Upper lobe of left lung (tissue), 6 donors: ENCODE results near the gene TBP. TPM values are rescaled to one million over a fixed set of nuclear protein-coding genes. Genes with fewer than 3 reads are reported as not detected.
A peak's percentile ranks its signal among the peaks of the same experiment; 100 is the strongest.
"Not testable (repeated sequence)": the region's sequence is repeated elsewhere in the genome, so short reads cannot be mapped to it uniquely, and the experiment has no call there.

ENCODE experiments used
- ATAC-seq, 2 donors: fragments of 200-7000 bp; cut with Tn5 transposase; one replicate each; pipeline ENCODE4 v1.9.1; 2022; ENCODE audit warnings: mild to moderate bottlenecking in 2 of 2, moderate library complexity in 2 of 2; ENCODE audit not compliant: low FRiP score in 2 of 2
- DNase-seq, 2 donors: peaks; one replicate each; pipeline ENCODE4 v3.0.0-alpha.2; 2019 to 2020
- H3K27ac ChIP-seq, 4 donors: fragments of 200-600 bp; sonication (generic); one replicate each; pipeline ENCODE4 v1.5.1; 2016 to 2019
- H3K27me3 ChIP-seq, 4 donors: fragments of 200-600 bp; sonication (generic); one replicate each; pipeline ENCODE4 v1.5.1; 2017 to 2019
- H3K36me3 ChIP-seq, 4 donors: fragments of 200-600 bp; sonication (generic); one replicate each; pipeline ENCODE4 v1.5.1; 2016 to 2019
- H3K4me1 ChIP-seq, 4 donors: fragments of 200-600 bp; sonication (generic); one replicate each; pipeline ENCODE4 v1.5.1; 2018 to 2019
- H3K4me3 ChIP-seq, 4 donors: fragments of 200-600 bp; sonication (generic); one replicate each; pipeline ENCODE4 v1.5.1; 2017 to 2019; ENCODE audit warnings: mild to moderate bottlenecking in 2 of 4, moderate library complexity in 1 of 4
- H3K9me3 ChIP-seq, 4 donors: fragments of 200-600 bp; sonication (generic); one replicate each; pipeline ENCODE4 v1.5.1; 2018 to 2019
- EP300 ChIP-seq, 4 donors: sonication (generic); formaldehyde crosslinking; IDR thresholded peaks; one replicate each; pipeline ENCODE4 v1.5.1; 2017; ENCODE audit warnings: antibody characterized with exemption in 4 of 4, control low read depth in 2 of 4
- POLR2A ChIP-seq, 4 donors: fragments of 450-650 bp; IDR thresholded peaks; one replicate each; pipeline ENCODE4 v1.5.1; 2016 to 2017; ENCODE audit warnings: antibody characterized with exemption in 4 of 4, mild to moderate bottlenecking in 2 of 4
- POLR2AphosphoS5 ChIP-seq, 2 donors: sonication (generic); formaldehyde crosslinking; IDR thresholded peaks; one replicate each; pipeline ENCODE4 v1.5.1; 2017; ENCODE audit warnings: antibody characterized with exemption in 2 of 2
- WGBS, 2 donors: methylation state at CpG; one replicate each; pipeline ENCODE4 v1.1.5; 2017 to 2018; 5-methylcytosine and 5-hydroxymethylcytosine counted together
- total RNA-seq, 6 donors: library from RNA; depleted of rRNA in 4 of 6; stranded (reverse); fragments of >200 nt in 4 of 6; gene quantifications; one replicate each; pipeline versions ENCODE4 v1.1.0 to v1.2.1, GENCODE V29; 2016 to 2021
- TF ChIP-seq, protein P1 (sequence below), 6 experiments: fragments of 450-650 bp in 4 of 6; fragments of 200-600 bp in 2 of 6; sonication (generic) in 2 of 6; IDR thresholded peaks; one replicate each; pipeline ENCODE4 v1.5.1; 2016 to 2019; ENCODE audit warnings: antibody characterized with exemption in 6 of 6
- donor health status: DM: no; HTN: no; CAD: no; lungs with moderate emphysema.
- donor health status: DM: no; HTN: yes; CAD: no; lungs with severe emphysema.

TBP gene
- 10 to 100 TPM; 13.8 to 59.7 (median 16.9) TPM for total RNA-seq

- Histone ChIP-seq H3K9me3 (no peaks in the 10 kb centered on the region), H3K27ac (peak within 1 kb of the TSS; percentile 94 to 97 (median 94)), H3K36me3 (peaks cover 0 to 20% (median 1%) of the 10 kb centered on the region in 4 donors), H3K27me3 (no peaks in the 10 kb centered on the region), H3K4me3 (peak within 1 kb of the TSS; percentile 75 to 97 (median 84)), H3K4me1 (peaks cover 38 to 53% (median 47%) of the 10 kb centered on the region in 4 donors)
- ATAC-seq (peak; percentile 98 to 99), DNase-seq (peak; percentile 98)
- peak; percentile 94 to 96 for TF ChIP-seq POLR2AphosphoS5 (IDR thresholded peaks at IDR 0.05)
- peak in 2 of 4 donors; percentile 29 to 85 for TF ChIP-seq EP300 (IDR thresholded peaks at IDR 0.05)
- peak in 3 of 4 donors; percentile 34 to 74 (median 70) for TF ChIP-seq POLR2A (IDR thresholded peaks at IDR 0.05)
- TF ChIP-seq, protein P1, sequence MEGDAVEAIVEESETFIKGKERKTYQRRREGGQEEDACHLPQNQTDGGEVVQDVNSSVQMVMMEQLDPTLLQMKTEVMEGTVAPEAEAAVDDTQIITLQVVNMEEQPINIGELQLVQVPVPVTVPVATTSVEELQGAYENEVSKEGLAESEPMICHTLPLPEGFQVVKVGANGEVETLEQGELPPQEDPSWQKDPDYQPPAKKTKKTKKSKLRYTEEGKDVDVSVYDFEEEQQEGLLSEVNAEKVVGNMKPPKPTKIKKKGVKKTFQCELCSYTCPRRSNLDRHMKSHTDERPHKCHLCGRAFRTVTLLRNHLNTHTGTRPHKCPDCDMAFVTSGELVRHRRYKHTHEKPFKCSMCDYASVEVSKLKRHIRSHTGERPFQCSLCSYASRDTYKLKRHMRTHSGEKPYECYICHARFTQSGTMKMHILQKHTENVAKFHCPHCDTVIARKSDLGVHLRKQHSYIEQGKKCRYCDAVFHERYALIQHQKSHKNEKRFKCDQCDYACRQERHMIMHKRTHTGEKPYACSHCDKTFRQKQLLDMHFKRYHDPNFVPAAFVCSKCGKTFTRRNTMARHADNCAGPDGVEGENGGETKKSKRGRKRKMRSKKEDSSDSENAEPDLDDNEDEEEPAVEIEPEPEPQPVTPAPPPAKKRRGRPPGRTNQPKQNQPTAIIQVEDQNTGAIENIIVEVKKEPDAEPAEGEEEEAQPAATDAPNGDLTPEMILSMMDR (IDR thresholded peaks at IDR 0.05), result peak in 2 of 6 experiments; percentile 17
- 0 to 1% methylated on average over 19 to 49 of the region's 51 CpGs for WGBS, 2 donors
These were observed at the start of gene TBP for GRCh38 chr6:170554013-170554795. Gene TBP, plus strand, starts transcription at chr6:170554369. Its CDS starts 2,661 bp downstream, at chr6:170557030.

- H3K27ac ChIP-seq, result no peak overlapping the region
These were observed 49.7 kb upstream of the TBP start for GRCh38 chr6:170504479-170504878.

DNA sequence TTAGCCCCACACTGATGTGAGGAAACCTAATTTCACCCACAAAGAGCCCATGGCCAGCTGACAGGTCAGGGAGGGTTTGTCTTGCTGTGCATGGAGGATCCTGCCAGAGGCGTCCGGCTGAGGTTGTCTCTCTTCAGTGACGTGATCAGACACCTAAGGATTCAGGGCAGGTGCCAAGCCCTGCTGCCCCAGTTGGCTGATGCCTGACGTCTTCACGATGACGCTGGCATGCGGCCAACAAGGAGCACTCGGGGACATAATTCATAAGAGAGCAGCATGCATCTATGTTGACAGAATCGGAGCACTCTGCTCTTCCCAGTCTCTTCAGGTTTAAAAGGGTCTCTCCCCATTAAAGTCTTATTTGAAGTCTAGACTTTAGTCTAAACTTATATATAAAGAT lies 48.9 kb upstream of the TBP start:
- no peaks in the 10 kb centered on the region for H3K4me1 ChIP-seq
- 22 to 44% methylated on average over 9 of the region's 9 CpGs for WGBS, 2 donors

More at GRCh38 chr6:170504479-170504878, 49.7 kb upstream of the TBP start:
- DNase-seq (no peak), ATAC-seq (no peak)
- Histone ChIP-seq H3K36me3 (no peaks in the 10 kb centered on the region), H3K4me3 (no peak overlapping the region), H3K27me3 (no peaks in the 10 kb centered on the region), H3K4me1 (no peaks in the 10 kb centered on the region), H3K9me3 (peaks cover 0 to 5% (median 0%) of the 10 kb centered on the region in 4 donors)
- TF ChIP-seq EP300 (IDR thresholded peaks at IDR 0.05), result no peak
- TF ChIP-seq POLR2AphosphoS5 (IDR thresholded peaks at IDR 0.05), result no peak
- TF ChIP-seq, protein P1 (IDR thresholded peaks at IDR 0.05), result no peak
- WGBS, 2 donors, result 41 to 49% methylated on average over 3 to 4 of the region's 4 CpGs

GRCh38 chr6:170506446-170506845 lies 47.7 kb upstream of the TBP start:
- 65 to 69% methylated on average over 4 of the region's 4 CpGs for WGBS, 2 donors
- H3K9me3 ChIP-seq, result peaks cover 0 to 5% (median 0%) of the 10 kb centered on the region in 4 donors
- no peak overlapping the region for H3K27ac ChIP-seq
- no peaks in the 10 kb centered on the region for H3K4me1 ChIP-seq
- no peak for ATAC-seq
- no peak for DNase-seq
- no peak for TF ChIP-seq EP300 (IDR thresholded peaks at IDR 0.05)
- TF ChIP-seq POLR2AphosphoS5 (IDR thresholded peaks at IDR 0.05), result no peak
- TF ChIP-seq POLR2A (IDR thresholded peaks at IDR 0.05), result no peak
- TF ChIP-seq, protein P1 (IDR thresholded peaks at IDR 0.05), result no peak
- H3K36me3 ChIP-seq, result no peaks in the 10 kb centered on the region
- no peak overlapping the region for H3K4me3 ChIP-seq
- H3K27me3 ChIP-seq, result no peaks in the 10 kb centered on the region

More for the DNA sequence above, 48.9 kb upstream of the TBP start:
- Histone ChIP-seq H3K36me3 (no peaks in the 10 kb centered on the region), H3K4me3 (no peak overlapping the region), H3K27me3 (no peaks in the 10 kb centered on the region), H3K27ac (no peak overlapping the region), H3K9me3 (peaks cover 0 to 5% (median 0%) of the 10 kb centered on the region in 4 donors)
- TF ChIP-seq POLR2AphosphoS5 (IDR thresholded peaks at IDR 0.05), result no peak
- no peak for TF ChIP-seq POLR2A (IDR thresholded peaks at IDR 0.05)
- TF ChIP-seq EP300 (IDR thresholded peaks at IDR 0.05), result no peak
- TF ChIP-seq, protein P1 (IDR thresholded peaks at IDR 0.05), result no peak
- ATAC-seq (no peak), DNase-seq (no peak)

DNA sequence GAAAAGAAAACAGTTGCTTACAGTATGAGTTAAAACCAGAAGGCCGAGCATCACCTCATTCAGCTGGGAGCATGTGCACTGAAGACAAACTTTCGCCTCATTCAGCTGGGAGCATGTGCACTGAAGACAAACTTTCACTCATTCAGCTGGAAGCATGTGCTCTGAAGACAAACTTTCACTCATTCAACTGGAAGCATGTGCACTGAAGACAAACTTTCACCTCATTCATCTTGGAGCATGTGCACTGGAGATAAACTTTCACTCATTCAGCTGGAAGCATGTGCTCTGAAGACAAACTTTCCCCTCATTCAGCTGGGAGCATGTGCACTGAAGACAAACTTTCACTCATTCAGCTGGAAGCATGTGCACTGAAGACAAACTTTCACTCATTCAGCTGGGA lies 46.4 kb upstream of the TBP start:
- H3K4me1 ChIP-seq, H3K9me3 ChIP-seq, DNase-seq, H3K4me3 ChIP-seq, ATAC-seq, H3K27ac ChIP-seq, H3K36me3 ChIP-seq, H3K27me3 ChIP-seq: not testable (repeated sequence)
- 74 to 81% methylated on average over 2 of the region's 2 CpGs for WGBS, 2 donors

DNA sequence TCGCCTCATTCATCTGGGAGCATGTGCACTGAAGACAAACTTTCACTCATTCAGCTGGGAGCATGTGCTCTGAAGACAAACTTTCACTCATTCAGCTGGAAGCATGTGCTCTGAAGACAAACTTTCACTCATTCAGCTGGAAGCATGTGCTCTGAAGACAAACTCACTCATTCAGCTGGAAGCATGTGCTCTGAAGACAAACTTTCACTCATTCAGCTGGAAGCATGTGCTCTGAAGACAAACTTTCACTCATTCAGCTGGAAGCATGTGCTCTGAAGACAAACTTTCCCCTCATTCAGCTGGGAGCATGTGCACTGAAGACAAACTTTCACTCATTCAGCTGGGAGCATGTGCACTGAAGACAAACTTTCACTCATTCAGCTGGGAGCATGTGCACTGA lies 45.9 kb upstream of the TBP start:
- H3K4me1 ChIP-seq, ATAC-seq: not testable (repeated sequence)

GRCh38 chr6:170508892-170509722 lies 45.1 kb upstream of the TBP start:
- H3K4me1 ChIP-seq, DNase-seq, H3K27ac ChIP-seq, H3K27me3 ChIP-seq, ATAC-seq, H3K36me3 ChIP-seq, H3K4me3 ChIP-seq, H3K9me3 ChIP-seq: not testable (repeated sequence)
- WGBS, 2 donors, result 84% methylated on average over 5 of the region's 5 CpGs

More for the DNA sequence above, 45.9 kb upstream of the TBP start:
- not testable (repeated sequence) for H3K27ac ChIP-seq, DNase-seq, H3K4me3 ChIP-seq, H3K9me3 ChIP-seq, H3K27me3 ChIP-seq, H3K36me3 ChIP-seq
- WGBS, 2 donors, result 91% methylated on average over 1 of the region's 1 CpG; no CpG with 5 or more reads in 1 of the 2 donors
